ENCODE data around the gene TRABD2B. TPM values are rescaled to one million over a fixed set of nuclear protein-coding genes. Genes with fewer than 3 reads are reported as not detected.
A peak's percentile ranks its signal among the peaks of the same experiment; 100 is the strongest.

Gene TRABD2B
- total and polyA plus RNA-seq, 2 of the 13 experiments (the other 11 are each of a cell fraction or from before 2014, with no cell fraction given), result 0.04 TPM; not detected in 1

- 0 out of 2 replicates have a peak, but pooled peaks have one; percentile 14 for TF ChIP-seq SNAPC4 (CRISPR knock-in tag; IDR thresholded peaks at IDR 0.05)
- 0 out of 2 replicates have a peak, but pooled peaks have one; percentile 59 for TF ChIP-seq NFIC (IDR thresholded peaks at IDR 0.05; ENCODE audit: low read length)
- TF ChIP-seq MEIS2 (CRISPR knock-in tag; IDR thresholded peaks at IDR 0.05), result peak; percentile 31; the same call in 1 of the 2 replicates
- no peak for TF ChIP-seq ASH2L (IDR thresholded peaks at IDR 0.05; ENCODE audit: insufficient read length, low read depth, low read length)
- TF ChIP-seq PTBP1 (IDR thresholded peaks at IDR 0.05; ENCODE audit: low read depth, low read length, poor library complexity, severe bottlenecking), result no peak
- no peak for TF ChIP-seq TBL1XR1 (IDR thresholded peaks at IDR 0.05; ENCODE audit: borderline replicate concordance, low read length, partially characterized antibody)
- no peak for TF ChIP-seq ZNF503 (CRISPR knock-in tag; IDR thresholded peaks at IDR 0.05)
- no peak for TF ChIP-seq PRPF4 (IDR thresholded peaks at IDR 0.05; ENCODE audit: low read depth, low read length, poor library complexity, severe bottlenecking)
- no peak for TF ChIP-seq CCDC6 (CRISPR knock-in tag; IDR thresholded peaks at IDR 0.05)
- TF ChIP-seq ZHX1 (CRISPR knock-in tag; IDR thresholded peaks at IDR 0.05; ENCODE audit: low read depth), result 0 out of 2 replicates have a peak, but pooled peaks have one; percentile 31
- no peak for TF ChIP-seq HOXA9 (CRISPR knock-in tag; IDR thresholded peaks at IDR 0.05; ENCODE audit: borderline replicate concordance)
- no peak for TF ChIP-seq ZNF678 (CRISPR knock-in tag; IDR thresholded peaks at IDR 0.05)
- TF ChIP-seq BCL3 (CRISPR knock-in tag; IDR thresholded peaks at IDR 0.05), result 0 out of 2 replicates have a peak, but pooled peaks have one; percentile 40
- TF ChIP-seq ZFP91 (CRISPR knock-in tag; IDR thresholded peaks at IDR 0.05; ENCODE audit: borderline replicate concordance), result no peak
Observed at GRCh38 chr1:47865881-47866535, 131.2 kb downstream of the TRABD2B start (continued).
